Measurements from ENCODE around the gene VAV3.

GRCh38 chr1:107593501-107594209, 371.3 kb downstream of the VAV3 start:
- no peak for TF ChIP-seq POLR2A (IDR thresholded peaks at IDR 0.05)
- TF ChIP-seq, protein P1, sequence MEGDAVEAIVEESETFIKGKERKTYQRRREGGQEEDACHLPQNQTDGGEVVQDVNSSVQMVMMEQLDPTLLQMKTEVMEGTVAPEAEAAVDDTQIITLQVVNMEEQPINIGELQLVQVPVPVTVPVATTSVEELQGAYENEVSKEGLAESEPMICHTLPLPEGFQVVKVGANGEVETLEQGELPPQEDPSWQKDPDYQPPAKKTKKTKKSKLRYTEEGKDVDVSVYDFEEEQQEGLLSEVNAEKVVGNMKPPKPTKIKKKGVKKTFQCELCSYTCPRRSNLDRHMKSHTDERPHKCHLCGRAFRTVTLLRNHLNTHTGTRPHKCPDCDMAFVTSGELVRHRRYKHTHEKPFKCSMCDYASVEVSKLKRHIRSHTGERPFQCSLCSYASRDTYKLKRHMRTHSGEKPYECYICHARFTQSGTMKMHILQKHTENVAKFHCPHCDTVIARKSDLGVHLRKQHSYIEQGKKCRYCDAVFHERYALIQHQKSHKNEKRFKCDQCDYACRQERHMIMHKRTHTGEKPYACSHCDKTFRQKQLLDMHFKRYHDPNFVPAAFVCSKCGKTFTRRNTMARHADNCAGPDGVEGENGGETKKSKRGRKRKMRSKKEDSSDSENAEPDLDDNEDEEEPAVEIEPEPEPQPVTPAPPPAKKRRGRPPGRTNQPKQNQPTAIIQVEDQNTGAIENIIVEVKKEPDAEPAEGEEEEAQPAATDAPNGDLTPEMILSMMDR (IDR thresholded peaks at IDR 0.05): no peak

Measured in heart left ventricle (tissue), 13 donors.